GM18873 (cell line): Measurements from ENCODE around the gene BIRC2.
A peak's percentile ranks its signal among the peaks of the same experiment; 100 is the strongest.
"Not testable (repeated sequence)": the region's sequence is repeated elsewhere in the genome, so short reads cannot be mapped to it uniquely, and the experiment has no call there.

Experiments
- ATAC-seq: cut with Tn5 transposase; IDR thresholded peaks from one replicate; pipeline ENCODE4 v1.9.1; 2021; ENCODE audit warnings: mild to moderate bottlenecking, moderate library complexity, moderate number of reproducible peaks; ENCODE audit not compliant: unreplicated experiment, low FRiP score

Gene BIRC2

DNA sequence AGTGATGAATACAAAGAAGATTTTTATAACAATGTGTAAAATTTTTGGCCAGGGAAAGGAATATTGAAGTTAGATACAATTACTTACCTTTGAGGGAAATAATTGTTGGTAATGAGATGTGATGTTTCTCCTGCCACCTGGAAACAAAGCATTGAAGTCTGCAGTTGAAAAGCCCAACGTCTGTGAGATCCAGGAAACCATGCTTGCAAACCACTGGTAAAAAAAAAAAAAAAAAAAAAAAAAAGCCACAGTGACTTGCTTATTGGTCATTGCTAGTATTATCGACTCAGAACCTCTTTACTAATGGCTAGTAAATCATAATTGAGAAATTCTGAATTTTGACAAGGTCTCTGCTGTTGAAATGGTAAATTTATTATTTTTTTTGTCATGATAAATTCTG, 24.5 kb upstream of the BIRC2 start:
- ATAC-seq: no peak

DNA sequence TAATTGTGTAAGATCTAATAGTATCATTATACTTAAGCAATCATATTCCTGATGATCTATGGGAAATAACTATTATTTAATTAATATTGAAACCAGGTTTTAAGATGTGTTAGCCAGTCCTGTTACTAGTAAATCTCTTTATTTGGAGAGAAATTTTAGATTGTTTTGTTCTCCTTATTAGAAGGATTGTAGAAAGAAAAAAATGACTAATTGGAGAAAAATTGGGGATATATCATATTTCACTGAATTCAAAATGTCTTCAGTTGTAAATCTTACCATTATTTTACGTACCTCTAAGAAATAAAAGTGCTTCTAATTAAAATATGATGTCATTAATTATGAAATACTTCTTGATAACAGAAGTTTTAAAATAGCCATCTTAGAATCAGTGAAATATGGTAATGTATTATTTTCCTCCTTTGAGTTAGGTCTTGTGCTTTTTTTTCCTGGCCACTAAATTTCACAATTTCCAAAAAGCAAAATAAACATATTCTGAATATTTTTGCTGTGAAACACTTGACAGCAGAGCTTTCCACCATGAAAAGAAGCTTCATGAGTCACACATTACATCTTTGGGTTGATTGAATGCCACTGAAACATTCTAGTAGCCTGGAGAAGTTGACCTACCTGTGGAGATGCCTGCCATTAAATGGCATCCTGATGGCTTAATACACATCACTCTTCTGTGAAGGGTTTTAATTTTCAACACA, 23.3 kb upstream of the BIRC2 start:
- no peak for ATAC-seq

DNA sequence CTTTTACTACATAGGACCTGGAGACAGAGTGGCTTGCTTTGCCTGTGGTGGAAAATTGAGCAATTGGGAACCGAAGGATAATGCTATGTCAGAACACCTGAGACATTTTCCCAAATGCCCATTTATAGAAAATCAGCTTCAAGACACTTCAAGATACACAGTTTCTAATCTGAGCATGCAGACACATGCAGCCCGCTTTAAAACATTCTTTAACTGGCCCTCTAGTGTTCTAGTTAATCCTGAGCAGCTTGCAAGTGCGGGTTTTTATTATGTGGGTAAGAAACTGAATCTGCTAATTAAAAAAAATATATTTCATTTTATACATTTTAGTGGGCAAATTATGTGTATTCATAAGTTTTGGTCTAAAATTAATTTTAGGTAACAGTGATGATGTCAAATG, 21.9 kb upstream of the BIRC2 start:
- ATAC-seq: no peak

DNA sequence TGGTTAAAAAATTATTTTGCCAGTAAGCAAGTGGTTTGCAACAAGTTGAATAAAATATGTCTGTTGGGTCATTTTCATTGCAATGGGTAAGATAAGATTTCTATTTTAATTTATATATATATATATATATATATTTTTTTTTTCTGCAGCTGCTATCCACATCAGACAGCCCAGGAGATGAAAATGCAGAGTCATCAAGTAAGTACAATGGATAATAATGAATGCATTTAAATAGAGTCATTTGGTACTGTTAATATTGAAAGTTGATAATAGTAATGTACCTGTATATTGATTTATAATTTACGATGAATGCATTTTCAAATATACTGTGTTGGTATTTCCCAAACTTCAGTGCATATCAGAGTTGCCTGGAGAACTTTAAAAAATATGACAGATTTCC, 18.3 kb upstream of the BIRC2 start:
- no peak for ATAC-seq

DNA sequence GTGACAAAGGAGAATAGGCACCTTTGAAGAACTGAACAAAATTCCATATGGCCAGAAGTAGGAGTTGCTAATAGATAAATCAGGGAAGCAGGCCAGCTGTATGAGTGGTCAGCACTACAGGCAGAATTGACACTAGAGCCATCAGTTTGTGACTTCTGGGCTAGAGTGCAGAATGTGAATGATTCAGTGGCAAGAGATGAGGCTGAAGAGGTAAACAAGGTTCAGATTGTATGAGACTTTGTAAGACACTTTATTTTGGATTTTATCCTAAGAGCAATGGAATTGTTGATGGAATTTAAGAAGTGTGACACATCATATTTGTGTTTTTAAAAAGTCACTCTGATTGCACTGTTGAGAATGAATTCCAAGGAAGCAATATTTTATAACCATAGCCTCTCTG, 16.8 kb upstream of the BIRC2 start:
- no peak for ATAC-seq

DNA sequence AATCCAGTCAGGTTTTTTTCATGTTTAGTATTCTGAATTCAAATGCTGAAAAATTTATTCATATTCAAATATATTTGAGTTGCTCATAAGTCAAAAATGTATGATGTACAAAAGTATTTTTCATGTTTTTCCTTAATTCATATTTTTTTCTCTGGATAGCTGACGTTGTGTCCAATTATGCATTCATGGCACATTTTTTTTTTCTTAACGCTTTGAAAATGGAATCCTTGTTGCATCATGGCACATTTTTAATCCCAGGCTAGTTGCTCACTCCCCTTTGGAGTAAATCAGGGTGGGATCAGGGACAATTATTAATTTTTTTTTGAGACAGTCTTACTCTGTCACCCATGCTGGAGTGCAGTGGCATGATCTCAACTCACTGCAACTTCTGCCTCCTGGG, 15.7 kb upstream of the BIRC2 start:
- ATAC-seq: no peak

DNA sequence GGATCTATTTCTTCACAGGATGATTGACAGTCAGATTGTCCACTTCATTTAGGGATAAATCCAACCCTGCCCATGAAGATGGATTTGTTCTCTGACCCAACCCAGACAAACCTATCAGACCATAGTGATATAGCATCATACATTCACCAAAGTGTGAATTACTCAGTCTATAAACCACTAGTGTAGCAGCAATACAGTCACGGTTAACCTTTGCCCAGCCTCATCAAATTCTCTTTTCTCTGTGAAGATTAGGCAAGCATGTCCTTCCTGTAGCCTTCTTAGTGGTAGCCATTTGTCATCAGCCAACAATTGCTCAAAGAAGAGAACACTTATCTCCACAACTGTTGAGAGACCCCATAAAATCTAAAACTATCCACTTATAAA, 14.4 kb upstream of the BIRC2 start:
- no peak for ATAC-seq

DNA sequence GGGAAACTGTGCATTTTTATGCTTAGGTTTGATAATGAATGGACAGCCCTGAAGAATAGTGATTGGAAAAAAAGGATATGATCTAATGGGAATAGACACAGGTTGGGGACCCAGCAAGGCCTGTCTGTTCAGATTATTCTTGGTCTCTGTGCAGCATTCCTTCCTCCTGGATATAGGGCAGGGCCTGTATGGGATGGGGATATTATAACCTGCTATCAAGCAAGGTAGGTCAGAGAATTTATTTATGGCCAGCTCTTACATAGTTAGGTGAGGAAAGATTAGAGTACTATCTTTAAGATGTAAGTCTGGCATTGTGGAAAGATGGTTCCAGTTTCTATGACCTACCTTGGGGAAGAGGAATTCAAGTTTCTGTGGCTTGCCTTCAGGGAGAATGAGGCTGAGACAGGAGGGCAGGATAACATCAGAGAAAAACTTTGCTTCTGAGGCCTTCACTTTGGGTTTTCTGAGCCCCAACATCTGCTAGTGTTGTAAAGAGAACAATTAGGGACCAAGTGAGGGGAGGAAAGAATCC, 8.5 kb upstream of the BIRC2 start:
- ATAC-seq: no peak

DNA sequence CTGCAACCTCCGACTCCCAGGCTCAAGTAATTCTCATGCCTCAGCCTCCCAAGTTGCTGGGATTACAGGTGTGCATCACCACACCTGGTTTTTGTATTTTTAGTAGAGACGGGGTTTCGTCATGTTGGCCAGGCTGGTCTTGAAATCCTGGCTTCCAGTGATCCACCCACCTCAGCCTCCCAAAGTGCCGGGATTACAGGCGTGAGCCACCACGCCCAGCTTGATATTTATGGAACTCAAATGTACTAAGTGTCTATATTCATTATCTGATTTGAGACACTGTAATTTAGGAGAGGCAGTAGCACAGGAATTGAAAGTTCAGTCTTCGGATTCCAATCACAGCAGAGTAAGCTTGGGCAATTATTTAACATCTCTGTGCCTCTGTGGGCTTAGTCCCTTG, 5.7 kb upstream of the BIRC2 start:
- ATAC-seq: not testable (repeated sequence)

DNA sequence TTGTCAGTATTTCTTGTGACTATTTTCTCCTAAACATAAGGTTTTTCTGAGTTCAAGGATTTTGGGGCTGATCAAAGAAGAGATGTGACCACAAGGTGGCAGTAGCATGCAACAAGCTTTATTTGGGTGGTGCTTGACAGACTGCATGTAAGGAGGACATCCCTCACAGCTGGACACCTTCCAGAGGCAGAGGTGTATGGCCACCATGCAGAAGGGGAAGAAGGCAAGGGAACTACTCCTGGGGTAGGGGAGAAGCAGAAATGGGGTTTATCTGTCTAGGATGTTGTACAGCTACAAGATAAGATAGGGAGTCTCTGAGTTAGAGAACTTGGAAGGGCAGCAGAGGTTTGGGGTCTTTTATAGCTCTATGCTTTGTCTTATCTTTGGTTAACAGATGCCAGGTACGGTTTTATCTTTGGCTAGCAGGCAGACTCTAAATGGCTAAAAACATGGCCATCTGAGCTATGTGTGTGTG, 5.1 kb upstream of the BIRC2 start:
- no peak for ATAC-seq

DNA sequence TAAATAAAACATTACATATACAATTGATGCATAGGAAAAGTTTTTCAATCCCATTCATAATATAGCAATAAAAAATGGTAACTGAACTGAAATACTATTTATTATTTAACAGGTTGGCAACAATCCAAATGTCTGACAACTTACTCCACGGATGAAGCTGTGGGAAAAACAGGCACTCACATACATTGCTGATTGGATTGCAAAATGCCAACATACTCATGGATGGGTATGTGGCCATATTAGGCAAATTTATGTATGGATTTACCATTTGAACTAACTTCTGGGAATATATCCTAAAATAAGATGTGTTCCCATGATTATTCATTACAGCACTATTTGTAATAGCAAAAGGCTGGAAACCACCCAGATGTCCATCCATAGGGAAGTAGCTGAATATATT, 3.2 kb upstream of the BIRC2 start:
- ATAC-seq: no peak

DNA sequence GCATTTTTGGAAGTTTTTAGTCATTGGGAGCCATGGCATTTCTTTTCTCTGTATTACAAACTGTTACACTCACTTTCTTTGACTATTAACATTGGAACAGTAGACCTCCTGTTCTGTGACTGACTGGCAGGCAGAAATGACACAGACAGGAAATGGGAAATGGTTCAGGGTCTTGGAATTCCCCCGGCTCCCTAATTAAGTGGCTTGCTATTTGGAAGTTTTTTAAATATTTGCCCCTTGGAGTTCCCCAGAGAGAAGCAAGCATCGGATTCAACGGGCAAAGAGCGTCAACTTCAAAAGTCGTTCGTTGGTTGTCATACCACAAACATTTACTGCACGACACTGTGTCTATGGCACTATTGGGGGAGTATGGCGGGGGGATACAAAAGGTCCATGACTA, 1.1 kb upstream of the BIRC2 start:
- no peak for ATAC-seq

DNA sequence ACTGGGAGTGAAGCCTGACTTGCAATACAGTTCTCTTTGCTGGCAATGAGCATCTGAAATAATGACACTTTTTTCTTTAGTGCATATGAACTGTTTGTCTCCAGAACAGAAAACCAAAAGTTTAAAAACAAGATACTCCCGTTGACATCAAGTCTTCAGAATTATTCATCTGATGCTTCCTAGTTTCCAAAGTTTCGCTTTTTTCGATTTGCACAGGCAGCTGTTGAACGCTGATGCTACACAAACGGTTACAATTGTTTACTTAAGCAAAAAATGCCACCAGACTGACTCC, 612 bp upstream of the BIRC2 start:
- no peak for ATAC-seq

DNA sequence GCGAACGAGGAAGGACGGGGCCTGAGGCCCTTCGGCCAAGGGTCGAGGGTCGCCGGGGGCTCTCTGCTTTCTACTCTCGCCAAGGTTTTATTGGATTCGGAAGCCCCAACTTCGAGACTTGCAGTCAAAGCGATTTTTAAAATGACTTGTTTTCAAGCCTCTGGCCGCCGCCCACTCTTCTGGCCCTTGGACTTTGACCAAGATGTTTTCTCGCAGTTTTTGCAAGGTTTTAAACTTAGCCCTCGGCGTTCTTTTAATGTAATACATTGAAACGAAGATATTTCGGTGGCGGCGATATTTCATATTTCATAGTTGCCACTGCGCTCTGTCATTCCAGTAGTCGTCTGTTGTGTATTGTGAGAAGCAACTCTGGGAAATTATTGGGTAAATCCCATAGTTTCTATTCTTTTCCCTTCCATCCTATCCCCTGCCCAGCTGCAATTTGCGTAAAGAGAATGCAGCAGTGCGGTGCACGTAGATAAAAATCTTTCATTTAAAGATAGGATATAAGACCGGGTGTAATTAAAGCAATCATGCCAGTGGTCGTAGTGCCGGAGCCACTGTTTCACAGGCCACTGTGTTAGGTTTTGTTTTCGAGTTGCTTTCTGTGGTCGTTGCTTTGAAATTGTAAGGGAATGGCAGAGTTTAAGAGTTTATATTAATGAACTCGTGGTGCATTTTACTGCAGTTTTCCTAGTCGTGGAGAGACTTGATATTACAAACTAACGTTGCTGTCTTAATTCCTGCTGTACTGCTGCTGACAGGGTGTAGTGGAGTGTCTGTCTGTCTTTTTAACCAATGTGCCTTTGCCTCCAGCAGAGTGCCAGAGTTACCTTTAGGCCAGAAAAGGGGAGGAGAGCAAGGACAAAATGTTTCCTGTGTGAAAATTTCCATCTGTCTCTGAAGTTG, 702 bp downstream of the BIRC2 start:
- ATAC-seq: peak; percentile 7

DNA sequence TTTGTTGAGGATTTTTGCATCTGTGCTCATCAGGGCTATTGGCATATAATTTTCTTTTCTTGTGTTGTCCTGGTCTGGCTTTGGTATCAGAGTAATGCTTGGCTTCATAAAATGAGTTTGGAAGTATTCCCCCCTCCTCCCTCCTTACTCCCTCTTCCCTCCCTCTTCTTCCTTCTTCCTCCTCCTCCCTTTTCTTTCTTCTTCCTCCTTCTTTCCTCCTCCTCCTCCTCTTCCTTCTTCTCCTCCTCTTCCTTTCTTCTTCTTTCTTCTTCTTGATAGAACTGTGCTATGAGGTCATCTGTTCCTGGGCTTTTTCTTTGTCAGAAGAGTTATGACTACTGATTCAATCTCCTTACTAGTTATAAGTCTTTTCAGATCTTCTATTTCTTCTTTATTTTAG, 10.1 kb downstream of the BIRC2 start:
- ATAC-seq: no peak

DNA sequence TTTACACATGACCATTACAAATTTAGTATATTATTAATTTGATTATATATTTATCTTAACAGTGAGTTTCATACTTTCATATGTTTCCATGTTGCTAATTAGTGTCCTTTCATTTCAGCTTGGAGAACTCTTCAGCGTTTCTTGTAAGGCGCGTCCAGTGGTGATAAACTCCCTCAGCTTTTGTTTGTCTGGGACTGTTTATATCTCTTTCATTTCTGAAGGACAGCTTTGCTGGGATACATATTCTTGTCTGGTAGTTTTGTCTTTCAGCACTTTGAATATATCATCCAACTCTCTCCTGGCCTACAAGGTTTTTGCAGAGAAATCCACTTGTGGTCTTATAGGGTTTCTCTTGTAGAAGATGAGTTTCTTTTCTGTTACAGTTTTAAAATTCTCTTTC, 12.4 kb downstream of the BIRC2 start:
- no peak for ATAC-seq

DNA sequence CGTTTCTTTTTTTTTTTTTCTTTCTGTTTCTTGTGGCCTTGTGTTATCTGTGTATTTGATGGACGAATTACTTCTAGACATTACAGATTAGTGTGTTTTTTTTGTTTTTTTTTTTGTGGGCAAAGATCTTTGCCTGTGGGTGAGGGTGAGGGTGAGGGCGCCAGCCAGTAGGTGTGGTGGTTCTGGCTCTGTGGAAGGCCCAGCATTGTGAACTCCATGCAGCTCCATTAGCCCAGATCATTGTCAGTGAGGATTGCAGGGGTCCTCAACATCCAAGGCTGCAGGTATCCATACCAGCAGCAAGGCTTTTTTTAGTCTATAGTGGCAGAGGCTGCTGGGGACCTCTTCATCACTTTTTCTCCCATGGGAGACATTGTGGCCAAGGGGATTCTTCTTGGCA, 13.7 kb downstream of the BIRC2 start:
- no peak for ATAC-seq

DNA sequence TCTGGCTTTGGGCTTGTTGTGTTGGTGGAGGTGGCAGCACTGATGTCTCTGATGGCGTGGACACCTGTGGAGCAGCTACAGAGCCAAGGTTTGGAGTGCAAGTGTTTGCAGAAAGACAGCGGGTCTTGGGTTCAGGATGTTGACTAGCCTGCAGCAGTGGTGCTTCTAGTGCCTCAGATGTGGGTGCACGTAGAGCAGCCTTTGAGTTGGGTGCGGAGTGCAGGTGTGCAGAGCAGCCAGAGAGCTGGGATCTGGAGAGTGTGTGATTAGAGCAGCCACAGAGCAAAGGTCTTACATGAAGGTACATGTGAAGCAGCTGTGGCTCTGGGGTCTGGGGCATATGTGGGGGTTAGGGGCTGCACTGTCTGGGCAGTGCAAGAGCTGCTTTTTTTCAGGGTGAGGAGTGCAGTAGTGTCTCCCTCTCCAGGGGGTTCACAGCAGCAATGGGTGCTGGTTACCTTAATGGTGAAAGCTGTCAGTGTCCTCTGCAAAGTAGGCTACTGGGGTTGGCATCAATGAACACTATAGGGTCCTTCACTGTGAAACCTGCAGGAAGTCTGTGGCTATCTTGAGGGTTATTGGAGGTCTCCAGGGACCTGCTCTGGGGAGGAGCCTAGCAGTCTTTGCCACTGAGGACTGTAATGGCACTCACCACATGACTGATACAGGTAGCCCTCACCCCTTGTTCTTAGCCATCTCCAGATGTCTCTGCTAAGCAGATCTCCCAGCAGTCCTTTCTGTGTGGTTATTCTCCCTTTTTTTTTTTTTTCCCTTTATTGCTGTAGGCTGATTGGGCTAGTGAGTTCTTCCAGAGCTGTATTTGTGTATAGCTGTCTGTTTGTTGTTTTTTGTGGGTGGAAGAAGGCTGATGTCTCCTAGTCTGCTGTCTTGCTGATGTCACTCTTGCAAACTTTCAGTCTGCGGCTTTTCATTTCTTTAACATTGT, 14.3 kb downstream of the BIRC2 start:
- ATAC-seq: peak; percentile 94

DNA sequence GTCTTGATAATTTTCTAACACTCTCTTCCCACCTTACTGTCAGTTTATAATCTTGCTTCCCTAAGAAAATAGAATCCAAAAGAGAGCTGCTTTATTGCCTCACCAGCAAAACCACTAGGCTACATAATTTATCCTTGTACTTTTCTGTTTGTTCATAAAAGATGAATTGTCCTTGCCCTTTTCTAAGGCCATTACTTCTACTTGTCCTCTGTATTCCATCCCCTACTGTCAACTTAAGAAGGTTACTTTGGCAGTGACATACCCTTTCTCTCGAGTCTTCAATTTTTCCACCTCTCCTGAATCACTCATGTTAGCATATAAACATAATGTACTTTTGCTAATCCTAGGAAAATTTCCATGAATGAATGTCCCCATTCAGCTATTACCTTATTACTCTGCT, 18.0 kb downstream of the BIRC2 start:
- ATAC-seq: no peak

DNA sequence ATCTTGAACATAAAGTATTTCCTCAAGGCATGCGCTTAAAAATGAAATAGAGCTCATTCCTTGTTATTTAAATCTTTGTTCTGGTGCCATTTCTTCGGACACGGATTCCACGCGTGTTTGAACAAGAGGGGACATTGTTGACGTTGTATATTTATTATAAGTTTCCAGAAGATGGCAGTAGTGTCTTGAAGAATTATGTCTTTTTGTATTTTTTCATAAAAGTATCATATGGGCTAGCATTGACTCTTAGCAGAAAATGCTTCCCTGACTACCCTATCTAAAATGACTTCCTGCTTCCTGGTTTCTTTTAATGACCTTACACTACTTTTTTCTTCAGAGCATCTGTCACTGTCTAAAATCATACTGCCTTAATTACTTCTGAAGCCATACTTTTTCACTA, 20.4 kb downstream of the BIRC2 start:
- no peak for ATAC-seq

DNA sequence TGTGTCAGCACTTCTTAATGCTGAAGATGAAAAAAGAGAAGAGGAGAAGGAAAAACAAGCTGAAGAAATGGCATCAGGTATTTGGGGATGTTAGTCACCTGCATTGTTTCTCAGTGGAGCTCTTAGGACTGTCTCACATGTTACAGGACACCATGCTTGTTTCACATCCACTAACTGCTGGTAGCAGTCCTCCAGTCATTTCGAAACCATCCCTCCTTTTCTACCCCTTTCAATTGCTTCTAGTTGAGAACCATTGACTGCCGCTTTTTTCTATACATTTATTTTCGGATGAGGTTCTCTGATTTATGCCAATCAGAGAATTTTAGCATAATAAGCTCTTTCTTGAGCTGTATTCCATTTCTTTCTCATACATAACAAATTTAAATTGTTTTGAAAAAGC, 21.5 kb downstream of the BIRC2 start:
- ATAC-seq: peak; percentile 100
